ENCODE measurements around the gene CCIN.
A peak's percentile ranks its signal among the peaks of the same experiment; 100 is the strongest.
"Not testable (repeated sequence)": the region's sequence is repeated elsewhere in the genome, so short reads cannot be mapped to it uniquely, and the experiment has no call there.

Gene CCIN

GRCh38 chr9:36169166-36169565 is at the start of gene CCIN:
Gene CCIN (plus strand): TSS chr9:36169388. CDS start chr9:36169503, 115 bp downstream.
- DNase-seq (ENCODE audit: low spot score): no peak

- no peak for DNase-seq (ENCODE audit: low spot score)
These were observed 49.7 kb upstream of the CCIN start for GRCh38 chr9:36119476-36119875.

DNA sequence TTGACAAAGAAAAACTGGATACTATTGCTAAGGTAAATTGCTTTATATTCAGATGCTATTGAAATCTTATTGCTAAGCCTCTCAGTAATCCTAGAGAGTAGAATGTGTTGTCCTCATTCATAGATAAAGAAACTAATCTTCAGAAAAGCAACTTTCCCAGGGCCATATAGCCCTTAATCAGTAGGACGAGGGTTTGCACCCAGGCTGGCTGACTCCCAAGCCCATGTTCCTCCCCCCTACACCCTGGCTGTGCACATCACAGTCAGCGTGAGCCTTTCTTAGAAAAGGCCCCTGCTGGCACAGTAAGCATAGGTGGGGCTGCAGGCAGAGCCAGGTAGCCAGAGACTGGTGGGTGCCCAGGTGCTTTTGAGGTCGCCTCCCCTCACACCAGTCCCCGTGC is 48.5 kb upstream of the CCIN start:
- no peak for DNase-seq (ENCODE audit: low spot score)

DNA sequence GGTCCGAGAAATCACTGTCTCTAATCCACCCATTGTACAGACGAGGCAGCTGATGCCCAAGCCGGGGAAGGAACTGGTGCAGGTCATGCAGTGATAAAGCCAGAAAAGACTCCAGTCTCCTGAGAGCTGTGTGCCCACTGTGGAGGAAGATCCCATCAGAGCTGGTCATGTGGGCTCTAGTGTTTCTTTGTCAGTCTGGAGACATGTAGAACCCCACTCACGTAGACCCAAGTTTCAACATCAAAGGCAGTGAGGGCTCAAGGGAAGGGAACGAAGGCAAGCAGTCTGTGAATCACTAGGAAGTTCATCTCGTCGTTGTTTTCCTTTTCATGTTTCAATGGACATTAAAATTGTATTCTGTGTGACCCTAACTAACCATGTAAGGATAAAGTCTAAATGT is 47.2 kb upstream of the CCIN start:
- DNase-seq (ENCODE audit: low spot score): no peak

GRCh38 chr9:36123515-36123914 is 45.7 kb upstream of the CCIN start:
- DNase-seq (ENCODE audit: low spot score): no peak

DNA sequence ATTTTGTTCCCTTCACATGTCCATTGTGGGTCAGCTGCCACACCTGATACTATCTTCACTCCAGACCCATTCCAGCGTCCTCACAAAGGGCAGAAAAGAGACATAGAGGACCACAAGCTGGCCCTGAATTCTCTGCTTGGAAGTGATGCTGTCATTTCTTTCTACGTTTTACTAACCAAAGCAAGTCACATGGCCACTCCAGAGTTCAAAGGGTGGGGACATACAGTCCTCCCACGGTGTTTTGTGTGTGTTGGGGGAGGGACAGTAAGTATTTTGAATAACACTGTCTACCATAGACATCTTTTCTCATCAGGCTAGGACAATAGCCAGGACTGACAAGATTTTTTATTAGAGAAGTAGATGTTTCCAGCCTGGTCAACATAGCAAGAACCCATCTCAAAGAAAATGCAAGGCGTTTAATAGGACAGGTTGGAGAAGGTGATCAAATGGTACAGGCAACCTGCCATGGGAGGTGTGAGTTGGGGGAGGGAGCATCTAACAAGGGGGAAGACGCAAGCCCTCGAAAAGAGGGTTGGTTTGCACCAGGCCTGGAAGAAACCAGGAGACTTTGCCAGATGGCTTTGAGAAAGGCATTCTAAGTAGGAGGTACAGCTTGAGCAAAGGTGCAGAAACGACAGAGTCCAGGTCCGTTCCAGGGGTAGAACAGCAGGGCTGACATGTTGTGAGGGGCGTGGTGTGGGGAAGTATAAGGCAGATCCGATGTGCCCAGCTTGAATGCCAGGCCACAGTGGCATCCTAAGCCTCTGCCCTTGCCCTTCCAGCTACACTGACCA is 43.9 kb upstream of the CCIN start:
- no peak for DNase-seq (ENCODE audit: low spot score)

GRCh38 chr9:36126016-36126730 is 43.0 kb upstream of the CCIN start:
- no peak for DNase-seq (ENCODE audit: low spot score)

- DNase-seq (ENCODE audit: low spot score): no peak
These were observed 41.4 kb upstream of the CCIN start for GRCh38 chr9:36127652-36128244.

GRCh38 chr9:36128349-36128748 is 40.8 kb upstream of the CCIN start:
- DNase-seq (ENCODE audit: low spot score): no peak

DNA sequence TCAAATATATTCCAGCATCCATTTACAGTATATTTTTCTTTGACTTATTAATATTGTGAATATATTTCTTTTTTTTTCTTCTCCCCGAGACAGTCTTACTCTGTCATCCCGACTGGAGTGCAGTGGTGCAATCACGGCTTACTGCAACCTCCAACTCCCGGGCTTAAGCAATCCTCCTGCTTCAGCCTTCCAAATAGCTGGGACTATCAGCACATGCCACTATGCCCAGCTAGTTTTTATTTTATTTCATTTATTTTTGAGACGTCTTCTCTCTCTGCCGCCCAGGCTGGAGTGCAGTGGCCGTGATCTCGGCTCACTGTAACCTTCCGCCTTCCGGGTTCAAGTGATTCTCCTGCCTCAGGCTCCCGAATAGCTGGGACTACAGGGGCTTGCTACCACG is 40.0 kb upstream of the CCIN start:
- DNase-seq (ENCODE audit: low spot score): no peak

GRCh38 chr9:36131666-36132065 is 37.5 kb upstream of the CCIN start:
- not testable (repeated sequence) for DNase-seq (ENCODE audit: low spot score)

- DNase-seq (ENCODE audit: low spot score): no peak
These were observed 37.1 kb upstream of the CCIN start for GRCh38 chr9:36132086-36132485.

GRCh38 chr9:36134761-36135505 is 34.3 kb upstream of the CCIN start:
- no peak for DNase-seq (ENCODE audit: low spot score)

DNA sequence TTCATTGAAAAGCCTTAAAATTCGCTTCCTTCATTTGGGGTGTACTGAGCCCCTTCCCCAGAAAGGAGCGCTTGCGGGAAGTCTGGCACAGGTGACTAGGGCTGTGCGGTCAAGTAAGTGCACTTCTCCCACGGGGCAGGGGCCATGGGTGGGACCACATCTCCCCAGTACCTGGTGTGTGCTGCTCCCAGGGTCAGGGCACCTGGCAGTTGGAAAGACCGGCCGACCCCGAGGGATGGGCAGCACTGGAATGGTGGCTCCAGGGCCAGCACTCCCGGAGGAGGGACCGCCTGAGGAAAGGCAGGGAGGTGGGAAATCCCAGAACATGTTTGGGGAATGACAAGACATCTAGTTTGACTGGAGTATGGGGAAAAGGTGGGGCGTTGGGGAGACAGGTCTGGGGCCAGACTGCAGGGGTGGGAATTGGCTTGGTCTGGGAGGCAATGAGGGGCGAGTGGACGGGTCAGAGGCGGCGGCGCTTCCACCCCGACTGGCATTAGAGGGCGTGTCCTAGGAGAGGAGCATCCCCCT is 33.4 kb upstream of the CCIN start:
- DNase-seq (ENCODE audit: low spot score): no peak

DNA sequence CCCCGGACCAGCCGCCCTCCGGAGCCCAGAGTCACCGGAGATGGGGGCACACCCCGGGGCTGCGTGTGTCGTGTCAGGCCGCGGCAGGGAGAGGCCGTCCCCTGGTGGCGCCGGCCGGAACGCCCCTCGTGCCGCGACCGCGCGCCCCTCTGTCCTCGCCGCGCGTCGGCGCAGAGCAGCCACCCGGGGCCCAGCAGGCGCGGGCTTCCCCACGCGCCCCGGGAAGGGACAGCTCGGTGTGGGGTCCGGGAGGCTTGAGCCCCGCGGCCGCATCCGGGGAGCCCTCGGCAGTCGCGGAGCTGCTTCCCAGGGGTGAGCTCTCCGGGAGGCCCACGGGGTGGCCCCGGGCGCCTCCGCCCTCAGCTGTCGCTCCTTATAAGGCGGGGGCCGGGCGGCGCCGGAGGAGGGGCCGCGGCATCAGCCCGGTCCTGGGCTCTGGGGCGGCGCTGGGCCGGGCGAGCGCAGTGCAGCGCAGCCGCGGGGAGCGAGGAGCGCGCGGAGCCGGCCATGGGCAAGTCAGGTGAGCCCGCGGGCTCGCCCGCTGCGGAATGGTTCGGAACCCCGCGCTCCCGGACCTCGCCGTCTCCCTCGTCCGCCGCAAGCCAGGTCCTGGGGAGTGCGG is 32.8 kb upstream of the CCIN start, which contains the start of gene GLIPR2:
TSS of gene GLIPR2 (plus strand) at position 462 of the 622 bp plus-strand sequence. CDS start at position 508, 46 bp downstream.
- peak; percentile 69 for DNase-seq (ENCODE audit: low spot score)

DNA sequence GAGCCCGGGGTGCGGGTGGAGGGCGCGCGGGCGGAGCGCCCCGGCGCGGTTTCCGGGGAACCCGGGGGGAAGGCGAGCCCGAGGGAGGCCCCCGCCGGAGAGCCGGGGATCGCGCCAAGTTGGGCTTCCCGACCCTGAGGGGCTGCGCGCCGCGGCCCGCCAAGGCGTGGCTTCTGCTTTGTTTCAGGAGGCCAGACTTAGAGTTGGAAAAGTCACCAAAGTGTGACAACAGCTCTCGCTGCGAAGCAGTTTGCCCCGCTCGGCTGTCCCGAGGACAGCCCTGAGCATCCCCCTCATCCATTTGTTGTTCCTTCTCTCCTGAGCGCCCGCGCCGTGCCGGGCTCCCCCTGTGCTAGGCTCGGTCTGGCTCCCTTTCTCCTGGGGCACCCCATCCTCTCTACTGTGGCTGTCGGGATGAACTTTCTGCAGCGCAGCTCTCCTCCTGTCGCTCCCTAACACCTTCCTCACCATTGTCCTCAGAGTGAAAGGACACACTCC is 32.2 kb upstream of the CCIN start:
- no peak for DNase-seq (ENCODE audit: low spot score)

DNA sequence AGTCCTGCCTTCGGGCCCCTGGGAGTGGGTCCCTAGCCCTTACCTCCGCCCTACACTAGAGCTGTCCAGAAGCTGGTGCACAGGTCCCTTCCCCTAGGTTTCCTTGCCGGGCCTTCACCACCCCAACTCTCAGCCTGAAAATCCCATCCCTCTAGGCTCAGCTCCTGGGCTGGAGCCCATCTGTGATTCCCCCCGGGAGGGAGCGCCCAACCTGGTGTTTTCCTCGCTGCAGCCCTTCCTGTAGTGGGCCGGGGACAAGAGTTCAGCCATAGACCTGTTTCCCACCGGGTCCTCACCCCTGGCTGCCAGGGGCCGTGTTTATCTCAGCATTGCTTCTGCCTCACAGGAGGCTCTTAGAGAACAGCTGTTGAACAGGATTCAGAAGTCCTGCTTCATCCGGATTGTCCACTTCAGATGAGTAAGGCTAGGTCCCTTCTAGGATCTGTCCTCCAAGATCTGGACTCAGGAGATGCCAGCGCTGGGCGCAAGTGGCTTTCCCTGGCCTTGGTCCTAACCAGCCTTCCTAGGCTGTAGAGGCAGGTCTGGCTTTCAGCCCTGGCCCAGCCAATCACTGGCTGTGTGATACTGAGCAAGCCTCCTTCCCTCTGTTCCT is 31.7 kb upstream of the CCIN start:
- no peak for DNase-seq (ENCODE audit: low spot score)

- DNase-seq (ENCODE audit: low spot score): no peak
These were observed 30.7 kb upstream of the CCIN start for GRCh38 chr9:36138496-36138895.

GRCh38 chr9:36138901-36139300 is 30.3 kb upstream of the CCIN start:
- DNase-seq (ENCODE audit: low spot score): no peak

DNA sequence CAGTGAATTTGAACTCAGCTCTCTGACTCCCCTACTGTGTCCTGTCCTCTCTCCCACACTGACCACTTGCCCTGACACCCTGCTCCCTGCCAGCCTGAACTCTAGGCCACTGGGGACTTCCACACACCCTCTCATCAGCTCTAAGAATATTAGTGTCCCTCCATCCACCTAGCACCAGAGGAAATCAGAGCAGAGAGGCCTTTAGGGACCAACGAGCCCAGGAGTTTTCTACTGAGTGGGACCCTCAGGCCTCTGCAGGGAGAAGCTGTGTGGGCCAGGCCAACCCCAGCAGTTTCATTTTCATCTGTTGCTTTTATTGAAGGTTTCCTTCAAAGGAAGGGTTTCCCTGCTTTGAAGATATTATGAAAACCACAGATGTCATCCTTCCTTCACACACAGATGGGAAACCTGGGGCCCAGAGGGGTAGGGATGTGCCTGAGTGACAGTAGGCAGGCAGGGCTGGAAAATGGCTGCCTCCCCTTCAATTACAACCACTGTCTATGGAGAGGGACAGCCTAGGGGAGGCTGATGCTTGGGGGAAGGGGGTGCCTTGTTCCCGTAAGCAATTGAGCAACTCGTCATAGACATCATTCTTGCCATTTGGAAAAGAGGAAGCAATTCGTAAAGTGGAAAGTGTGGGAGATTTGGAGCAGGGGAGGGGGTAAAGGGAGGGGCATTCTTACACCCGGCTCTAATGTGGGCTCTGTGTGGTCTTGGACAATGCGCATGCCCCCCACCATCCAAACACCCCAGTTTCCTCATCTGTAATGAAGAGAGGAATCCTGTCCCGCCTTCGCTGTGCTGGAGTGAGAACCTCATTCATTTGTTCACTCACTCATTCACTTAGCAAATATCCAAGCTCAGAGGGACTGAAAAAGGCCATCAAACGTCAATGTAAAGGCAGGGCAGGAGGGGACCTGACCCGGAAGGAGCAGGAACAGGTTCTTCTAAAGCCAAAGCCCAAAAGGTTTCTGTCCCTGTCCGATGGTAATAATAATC is 28.8 kb upstream of the CCIN start:
- no peak for DNase-seq (ENCODE audit: low spot score)
